Liver (tissue), 9 donors: ENCODE data around the gene RPUSD1. TPM values are rescaled to one million over a fixed set of nuclear protein-coding genes. Genes with fewer than 3 reads are reported as not detected.

Source experiments
- DNase-seq: peaks from one replicate; pipeline ENCODE4 v3.0.0-alpha.2; 2017; ENCODE audit warnings: low spot score
- H3K27ac ChIP-seq, 2 donors: one replicate each; pipeline ENCODE4 v1.7.0; 2013; ENCODE audit warnings: inconsistent platforms in 2 of 2, low read length in 2 of 2, control low read depth in 1 of 2, low read depth in 1 of 2, mild to moderate bottlenecking in 1 of 2
- H3K27me3 ChIP-seq, 4 donors: one replicate each; pipeline versions ENCODE4 v1.6.1 to v1.7.0; 2013; ENCODE audit warnings: low read length in 3 of 4, inconsistent platforms in 1 of 4, mild to moderate bottlenecking in 1 of 4, moderate library complexity in 1 of 4; ENCODE audit not compliant: control insufficient read depth in 4 of 4, insufficient read depth in 4 of 4
- H3K36me3 ChIP-seq, 4 donors: one replicate each; pipeline versions ENCODE4 v1.6.1 to v1.7.0; 2013; ENCODE audit warnings: low read length in 3 of 4, mild to moderate bottlenecking in 3 of 4, low read depth in 1 of 4, moderate library complexity in 1 of 4; ENCODE audit not compliant: control insufficient read depth in 4 of 4, insufficient read depth in 3 of 4
- H3K4me1 ChIP-seq, 4 donors: one replicate each; pipeline versions ENCODE4 v1.6.1 to v1.7.0; 2013; ENCODE audit warnings: low read length in 3 of 4, mild to moderate bottlenecking in 3 of 4, moderate library complexity in 1 of 4; ENCODE audit not compliant: control insufficient read depth in 4 of 4, insufficient read depth in 4 of 4
- H3K4me3 ChIP-seq, 3 donors: one replicate each; pipeline versions ENCODE4 v1.6.1 to v1.7.0; 2013; ENCODE audit warnings: low read length in 3 of 3, control low read depth in 1 of 3, low read depth in 1 of 3, mild to moderate bottlenecking in 1 of 3
- H3K9ac ChIP-seq, 2 donors: one replicate each; pipeline ENCODE4 v1.7.0; 2013; ENCODE audit warnings: low read length in 2 of 2, mild to moderate bottlenecking in 2 of 2, moderate library complexity in 2 of 2, control low read depth in 1 of 2, low read depth in 1 of 2
- H3K9me3 ChIP-seq, 4 donors: one replicate each; pipeline versions ENCODE4 v1.6.1 to v1.7.0; 2013; ENCODE audit warnings: low read length in 3 of 4; ENCODE audit not compliant: control insufficient read depth in 4 of 4
- ATF3 ChIP-seq: IDR thresholded peaks from 2 replicates; pipeline ENCODE4 v1.6.1; 2016; ENCODE audit warnings: antibody characterized with exemption
- EGR1 ChIP-seq, 2 donors: IDR thresholded peaks; 2 replicates each; pipeline ENCODE4 v1.6.1; 2016 to 2018; ENCODE audit warnings: antibody characterized with exemption in 2 of 2, low read depth in 2 of 2
- FOXA1 ChIP-seq: IDR thresholded peaks from 2 replicates; pipeline ENCODE4 v1.6.1; 2016; ENCODE audit warnings: antibody characterized with exemption
- GABPA ChIP-seq, 2 donors: IDR thresholded peaks in 1 of 2; conservative IDR thresholded peaks in 1 of 2; 2 replicates each; pipeline ENCODE4 v1.6.1; 2016; ENCODE audit warnings: antibody characterized with exemption in 2 of 2, mild to moderate bottlenecking in 1 of 2, moderate library complexity in 1 of 2
- HNF4A ChIP-seq, 2 donors: conservative IDR thresholded peaks; 2 replicates each; pipeline ENCODE4 v1.6.1; 2016; ENCODE audit warnings: antibody characterized with exemption in 2 of 2, mild to moderate bottlenecking in 2 of 2
- HNF4G ChIP-seq: IDR thresholded peaks from 2 replicates; pipeline ENCODE4 v1.6.1; 2016; ENCODE audit warnings: antibody characterized with exemption
- JUND ChIP-seq, 2 donors: IDR thresholded peaks; 2 replicates each; pipeline ENCODE4 v1.6.1; 2016; ENCODE audit warnings: antibody characterized with exemption in 2 of 2
- MAX ChIP-seq: IDR thresholded peaks from 2 replicates; pipeline ENCODE4 v1.6.1; 2016; ENCODE audit warnings: antibody characterized with exemption
- NR2F2 ChIP-seq: IDR thresholded peaks from 2 replicates; pipeline ENCODE4 v1.6.1; 2016; ENCODE audit warnings: antibody characterized with exemption
- RAD21 ChIP-seq, 2 donors: IDR thresholded peaks; 2 replicates each; pipeline ENCODE4 v1.6.1; 2016; ENCODE audit warnings: antibody characterized with exemption in 2 of 2, mild to moderate bottlenecking in 2 of 2
- RXRA ChIP-seq, 2 donors: IDR thresholded peaks; 2 replicates each; pipeline ENCODE4 v1.6.1; 2017 to 2018; ENCODE audit warnings: antibody characterized with exemption in 2 of 2, mild to moderate bottlenecking in 1 of 2
- SP1 ChIP-seq: IDR thresholded peaks from 2 replicates; pipeline ENCODE4 v1.6.1; 2018; ENCODE audit warnings: antibody characterized with exemption, mild to moderate bottlenecking
- TAF1 ChIP-seq: conservative IDR thresholded peaks from 2 replicates; pipeline ENCODE4 v1.6.1; 2016; ENCODE audit warnings: antibody characterized with exemption, mild to moderate bottlenecking
- YY1 ChIP-seq: IDR thresholded peaks from 2 replicates; pipeline ENCODE4 v1.6.1; 2016; ENCODE audit warnings: antibody characterized with exemption, mild to moderate bottlenecking
- WGBS: extraction: QIAGEN DNeasy Blood & Tissue Kit; methylation state at CpG from one replicate; pipeline ENCODE4 v1.1.7; 2013; 5-methylcytosine and 5-hydroxymethylcytosine counted together
- polyA plus RNA-seq, 2 donors: library from polyadenylated mRNA; stranded (reverse) in 1 of 2; unstranded in 1 of 2; fragments of 200-250 nt in 1 of 2; fragments of >200 nt in 1 of 2; fragmentation: Nextera tagmentation in 1 of 2; extraction: Ambion mirVana in 1 of 2; gene quantifications; one replicate each; pipeline versions ENCODE4 v1.2.1 to v1.2.3, GENCODE V29; 2013 to 2015
- total RNA-seq, 2 donors: library from RNA; depleted of rRNA; stranded (reverse); fragments of >200 nt; gene quantifications; one replicate each; pipeline ENCODE4 v1.2.3, GENCODE V29; 2014
- TF ChIP-seq, protein P1 (sequence below): IDR thresholded peaks from 2 replicates; pipeline ENCODE4 v1.6.1; 2016; ENCODE audit warnings: antibody characterized with exemption, mild to moderate bottlenecking
- TF ChIP-seq, protein P2 (sequence below): IDR thresholded peaks from 2 replicates; pipeline ENCODE4 v1.6.1; 2016; ENCODE audit warnings: antibody characterized with exemption
- donor health status: healthy.
- donor health status: healthy.
- donor health status: healthy.
- donor health status: healthy.
- donor health status: healthy.

RPUSD1 gene
- total and polyA plus RNA-seq, 4 donors = 4.5 to 10.7 (median 8.9) TPM

- DNase-seq = no peak
- Histone ChIP-seq H3K36me3 (no peaks in the 10 kb centered on the region), H3K9me3 (no peaks in the 10 kb centered on the region), H3K27ac (no peak overlapping the region), H3K27me3 (peaks cover 0 to 3% (median 0%) of the 10 kb centered on the region in 4 donors), H3K4me1 (no peaks in the 10 kb centered on the region), H3K4me3 (no peak overlapping the region), H3K9ac (no peak overlapping the region)
- WGBS = 92% methylated on average over 24 of the region's 24 CpGs
- TF ChIP-seq HNF4G = no peak
- TF ChIP-seq FOXA1 = no peak
- TF ChIP-seq TAF1 = no peak
- TF ChIP-seq, protein P1, sequence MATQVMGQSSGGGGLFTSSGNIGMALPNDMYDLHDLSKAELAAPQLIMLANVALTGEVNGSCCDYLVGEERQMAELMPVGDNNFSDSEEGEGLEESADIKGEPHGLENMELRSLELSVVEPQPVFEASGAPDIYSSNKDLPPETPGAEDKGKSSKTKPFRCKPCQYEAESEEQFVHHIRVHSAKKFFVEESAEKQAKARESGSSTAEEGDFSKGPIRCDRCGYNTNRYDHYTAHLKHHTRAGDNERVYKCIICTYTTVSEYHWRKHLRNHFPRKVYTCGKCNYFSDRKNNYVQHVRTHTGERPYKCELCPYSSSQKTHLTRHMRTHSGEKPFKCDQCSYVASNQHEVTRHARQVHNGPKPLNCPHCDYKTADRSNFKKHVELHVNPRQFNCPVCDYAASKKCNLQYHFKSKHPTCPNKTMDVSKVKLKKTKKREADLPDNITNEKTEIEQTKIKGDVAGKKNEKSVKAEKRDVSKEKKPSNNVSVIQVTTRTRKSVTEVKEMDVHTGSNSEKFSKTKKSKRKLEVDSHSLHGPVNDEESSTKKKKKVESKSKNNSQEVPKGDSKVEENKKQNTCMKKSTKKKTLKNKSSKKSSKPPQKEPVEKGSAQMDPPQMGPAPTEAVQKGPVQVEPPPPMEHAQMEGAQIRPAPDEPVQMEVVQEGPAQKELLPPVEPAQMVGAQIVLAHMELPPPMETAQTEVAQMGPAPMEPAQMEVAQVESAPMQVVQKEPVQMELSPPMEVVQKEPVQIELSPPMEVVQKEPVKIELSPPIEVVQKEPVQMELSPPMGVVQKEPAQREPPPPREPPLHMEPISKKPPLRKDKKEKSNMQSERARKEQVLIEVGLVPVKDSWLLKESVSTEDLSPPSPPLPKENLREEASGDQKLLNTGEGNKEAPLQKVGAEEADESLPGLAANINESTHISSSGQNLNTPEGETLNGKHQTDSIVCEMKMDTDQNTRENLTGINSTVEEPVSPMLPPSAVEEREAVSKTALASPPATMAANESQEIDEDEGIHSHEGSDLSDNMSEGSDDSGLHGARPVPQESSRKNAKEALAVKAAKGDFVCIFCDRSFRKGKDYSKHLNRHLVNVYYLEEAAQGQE = no peak
- no peak for TF ChIP-seq ATF3
- no peak for TF ChIP-seq RAD21 (IDR thresholded peaks at IDR 0.05)
- no peak for TF ChIP-seq HNF4A (conservative IDR thresholded peaks at IDR 0.05)
- TF ChIP-seq SP1 = no peak
- TF ChIP-seq, protein P2, sequence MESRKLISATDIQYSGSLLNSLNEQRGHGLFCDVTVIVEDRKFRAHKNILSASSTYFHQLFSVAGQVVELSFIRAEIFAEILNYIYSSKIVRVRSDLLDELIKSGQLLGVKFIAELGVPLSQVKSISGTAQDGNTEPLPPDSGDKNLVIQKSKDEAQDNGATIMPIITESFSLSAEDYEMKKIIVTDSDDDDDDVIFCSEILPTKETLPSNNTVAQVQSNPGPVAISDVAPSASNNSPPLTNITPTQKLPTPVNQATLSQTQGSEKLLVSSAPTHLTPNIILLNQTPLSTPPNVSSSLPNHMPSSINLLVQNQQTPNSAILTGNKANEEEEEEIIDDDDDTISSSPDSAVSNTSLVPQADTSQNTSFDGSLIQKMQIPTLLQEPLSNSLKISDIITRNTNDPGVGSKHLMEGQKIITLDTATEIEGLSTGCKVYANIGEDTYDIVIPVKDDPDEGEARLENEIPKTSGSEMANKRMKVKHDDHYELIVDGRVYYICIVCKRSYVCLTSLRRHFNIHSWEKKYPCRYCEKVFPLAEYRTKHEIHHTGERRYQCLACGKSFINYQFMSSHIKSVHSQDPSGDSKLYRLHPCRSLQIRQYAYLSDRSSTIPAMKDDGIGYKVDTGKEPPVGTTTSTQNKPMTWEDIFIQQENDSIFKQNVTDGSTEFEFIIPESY = no peak
- no peak for TF ChIP-seq GABPA (IDR thresholded peaks at IDR 0.05 in 1 of 2, conservative IDR thresholded peaks at IDR 0.05 in 1 of 2)
- no peak for TF ChIP-seq NR2F2
- TF ChIP-seq RXRA (IDR thresholded peaks at IDR 0.05) = no peak
- TF ChIP-seq EGR1 (IDR thresholded peaks at IDR 0.05; ENCODE audit: low read depth in 2 of 2) = no peak
- no peak for TF ChIP-seq YY1
These were observed 39.3 kb upstream of the RPUSD1 start for GRCh38 chr16:827513-827912.

DNA sequence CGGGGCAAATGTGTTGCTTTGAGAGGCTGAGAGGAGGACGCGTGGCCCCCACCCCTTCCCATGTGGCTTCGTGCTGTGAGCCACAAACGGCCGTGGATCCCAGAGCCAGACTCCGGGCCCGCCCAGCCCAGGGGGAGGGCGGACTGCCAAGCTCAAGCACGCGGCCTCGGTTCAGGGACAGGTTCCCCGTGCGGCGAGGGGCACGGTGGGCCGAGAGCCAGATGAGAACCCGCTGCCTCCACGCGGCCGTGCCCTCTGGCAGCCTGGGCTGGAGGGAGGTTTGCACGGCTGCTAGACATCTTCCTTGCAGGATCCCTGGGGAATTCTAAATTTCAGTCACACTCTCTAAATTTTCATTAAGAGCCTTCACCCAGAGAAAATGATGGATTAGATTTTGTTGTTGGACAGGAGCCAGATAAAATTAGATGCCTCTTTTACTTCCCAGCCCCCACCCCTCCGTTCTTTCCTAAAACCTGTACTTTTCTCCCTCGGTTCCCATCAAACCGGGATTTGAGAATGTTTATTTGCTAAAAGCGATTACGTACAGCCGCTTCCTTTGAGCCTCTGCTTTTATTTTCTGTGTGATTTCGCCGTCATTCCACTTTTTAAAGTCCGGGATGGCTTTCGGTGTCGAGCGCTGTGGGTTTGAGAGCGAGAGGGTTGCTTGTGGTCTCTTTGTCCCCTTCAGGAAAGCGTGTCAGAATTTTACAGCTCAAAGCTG is 37.3 kb upstream of the RPUSD1 start:
- Histone ChIP-seq H3K36me3 (no peaks in the 10 kb centered on the region), H3K4me3 (no peak overlapping the region), H3K9ac (no peak overlapping the region), H3K9me3 (no peaks in the 10 kb centered on the region), H3K27ac (no peak overlapping the region), H3K27me3 (peaks cover 0 to 3% (median 0%) of the 10 kb centered on the region in 4 donors), H3K4me1 (no peaks in the 10 kb centered on the region)
- TF ChIP-seq, protein P1 = no peak
- TF ChIP-seq HNF4A (conservative IDR thresholded peaks at IDR 0.05) = no peak
- no peak for TF ChIP-seq MAX
- no peak for TF ChIP-seq RAD21 (IDR thresholded peaks at IDR 0.05)
- no peak for TF ChIP-seq RXRA (IDR thresholded peaks at IDR 0.05)
- TF ChIP-seq JUND (IDR thresholded peaks at IDR 0.05) = no peak
- no peak for TF ChIP-seq TAF1
- TF ChIP-seq EGR1 (IDR thresholded peaks at IDR 0.05; ENCODE audit: low read depth in 2 of 2) = no peak
- no peak for TF ChIP-seq SP1
- DNase-seq = no peak
- WGBS = 70% methylated on average over 36 of the region's 36 CpGs
